ENCODE data around the gene SLC35F1.
"Not testable (repeated sequence)": the region's sequence is repeated elsewhere in the genome, so short reads cannot be mapped to it uniquely, and the experiment has no call there.

The SLC35F1 gene

GRCh38 chr6:117906958-117907600 is at the start of gene SLC35F1:
TSS of gene SLC35F1 (plus strand) at chr6:117907264.
- Histone ChIP-seq H3K9ac (ENCODE audit: low read length in 5 of 5) (no peak within 1 kb of the TSS), H3K9me3 (ENCODE audit: control insufficient read depth in 5 of 5, low read length in 5 of 5) (no peaks in the 10 kb centered on the region), H3K27ac (ENCODE audit: low read depth, low read length) (no peak within 1 kb of the TSS), H3K36me3 (ENCODE audit: control insufficient read depth in 5 of 5, insufficient read depth in 5 of 5, low read length in 5 of 5) (no peaks in the 10 kb centered on the region), H3K4me3 (ENCODE audit: low read depth in 1 of 5, low read length in 5 of 5) (peak within 1 kb of the TSS in 4 of 5 donors; percentile 60 to 68 (median 64)), H3K4me1 (ENCODE audit: control insufficient read depth in 5 of 5, insufficient read depth in 5 of 5, low read length in 5 of 5) (peaks cover 0 to 20% (median 17%) of the 10 kb centered on the region in 5 donors), H3K27me3 (ENCODE audit: control insufficient read depth in 5 of 5, insufficient read depth in 4 of 5, low read length in 5 of 5) (peaks cover 15 to 25% (median 18%) of the 10 kb centered on the region in 5 donors)

GRCh38 chr6:117858601-117859000 is 48.5 kb upstream of the SLC35F1 start:
- not testable (repeated sequence) for H3K9ac ChIP-seq (ENCODE audit: low read length in 5 of 5); H3K4me1 ChIP-seq (ENCODE audit: control insufficient read depth in 5 of 5, insufficient read depth in 5 of 5, low read length in 5 of 5); H3K27me3 ChIP-seq (ENCODE audit: control insufficient read depth in 5 of 5, insufficient read depth in 4 of 5, low read length in 5 of 5); H3K4me3 ChIP-seq (ENCODE audit: low read depth in 1 of 5, low read length in 5 of 5); H3K9me3 ChIP-seq (ENCODE audit: control insufficient read depth in 5 of 5, low read length in 5 of 5); H3K27ac ChIP-seq (ENCODE audit: low read depth, low read length); H3K36me3 ChIP-seq (ENCODE audit: control insufficient read depth in 5 of 5, insufficient read depth in 5 of 5, low read length in 5 of 5)

GRCh38 chr6:117861545-117861944 is 45.5 kb upstream of the SLC35F1 start:
- peaks cover 0 to 4% (median 0%) of the 10 kb centered on the region in 5 donors for H3K9me3 ChIP-seq (ENCODE audit: control insufficient read depth in 5 of 5, low read length in 5 of 5)
- no peak overlapping the region for H3K27ac ChIP-seq (ENCODE audit: low read depth, low read length)
- H3K9ac ChIP-seq (ENCODE audit: low read length in 5 of 5), result no peak overlapping the region
- H3K36me3 ChIP-seq (ENCODE audit: control insufficient read depth in 5 of 5, insufficient read depth in 5 of 5, low read length in 5 of 5), result no peaks in the 10 kb centered on the region
- H3K27me3 ChIP-seq (ENCODE audit: control insufficient read depth in 5 of 5, insufficient read depth in 4 of 5, low read length in 5 of 5), result no peaks in the 10 kb centered on the region
- H3K4me1 ChIP-seq (ENCODE audit: control insufficient read depth in 5 of 5, insufficient read depth in 5 of 5, low read length in 5 of 5), result no peaks in the 10 kb centered on the region
- H3K4me3 ChIP-seq (ENCODE audit: low read depth in 1 of 5, low read length in 5 of 5), result no peak overlapping the region

GRCh38 chr6:117866561-117866960 is 40.5 kb upstream of the SLC35F1 start:
- H3K4me3 ChIP-seq (ENCODE audit: low read depth in 1 of 5, low read length in 5 of 5), result no peak overlapping the region
- no peaks in the 10 kb centered on the region for H3K4me1 ChIP-seq (ENCODE audit: control insufficient read depth in 5 of 5, insufficient read depth in 5 of 5, low read length in 5 of 5)
- no peak overlapping the region for H3K9ac ChIP-seq (ENCODE audit: low read length in 5 of 5)
- no peaks in the 10 kb centered on the region for H3K27me3 ChIP-seq (ENCODE audit: control insufficient read depth in 5 of 5, insufficient read depth in 4 of 5, low read length in 5 of 5)
- peaks cover 0 to 4% (median 0%) of the 10 kb centered on the region in 5 donors for H3K9me3 ChIP-seq (ENCODE audit: control insufficient read depth in 5 of 5, low read length in 5 of 5)
- H3K27ac ChIP-seq (ENCODE audit: low read depth, low read length), result no peak overlapping the region
- H3K36me3 ChIP-seq (ENCODE audit: control insufficient read depth in 5 of 5, insufficient read depth in 5 of 5, low read length in 5 of 5), result no peaks in the 10 kb centered on the region

GRCh38 chr6:117870486-117871242 is 36.4 kb upstream of the SLC35F1 start:
- Histone ChIP-seq H3K9me3 (ENCODE audit: control insufficient read depth in 5 of 5, low read length in 5 of 5) (no peaks in the 10 kb centered on the region), H3K27me3 (ENCODE audit: control insufficient read depth in 5 of 5, insufficient read depth in 4 of 5, low read length in 5 of 5) (no peaks in the 10 kb centered on the region), H3K4me1 (ENCODE audit: control insufficient read depth in 5 of 5, insufficient read depth in 5 of 5, low read length in 5 of 5) (no peaks in the 10 kb centered on the region), H3K27ac (ENCODE audit: low read depth, low read length) (no peak overlapping the region), H3K36me3 (ENCODE audit: control insufficient read depth in 5 of 5, insufficient read depth in 5 of 5, low read length in 5 of 5) (no peaks in the 10 kb centered on the region), H3K9ac (ENCODE audit: low read length in 5 of 5) (no peak overlapping the region), H3K4me3 (ENCODE audit: low read depth in 1 of 5, low read length in 5 of 5) (no peak overlapping the region)

- Histone ChIP-seq H3K27ac (ENCODE audit: low read depth, low read length) (no peak overlapping the region), H3K27me3 (ENCODE audit: control insufficient read depth in 5 of 5, insufficient read depth in 4 of 5, low read length in 5 of 5) (no peaks in the 10 kb centered on the region), H3K4me1 (ENCODE audit: control insufficient read depth in 5 of 5, insufficient read depth in 5 of 5, low read length in 5 of 5) (no peaks in the 10 kb centered on the region), H3K9me3 (ENCODE audit: control insufficient read depth in 5 of 5, low read length in 5 of 5) (no peaks in the 10 kb centered on the region), H3K4me3 (ENCODE audit: low read depth in 1 of 5, low read length in 5 of 5) (no peak overlapping the region), H3K9ac (ENCODE audit: low read length in 5 of 5) (no peak overlapping the region), H3K36me3 (ENCODE audit: control insufficient read depth in 5 of 5, insufficient read depth in 5 of 5, low read length in 5 of 5) (no peaks in the 10 kb centered on the region)
These were observed 26.2 kb upstream of the SLC35F1 start for GRCh38 chr6:117880824-117881223.

- Histone ChIP-seq H3K36me3 (ENCODE audit: control insufficient read depth in 5 of 5, insufficient read depth in 5 of 5, low read length in 5 of 5) (no peaks in the 10 kb centered on the region), H3K27ac (ENCODE audit: low read depth, low read length) (no peak overlapping the region), H3K4me1 (ENCODE audit: control insufficient read depth in 5 of 5, insufficient read depth in 5 of 5, low read length in 5 of 5) (no peaks in the 10 kb centered on the region), H3K27me3 (ENCODE audit: control insufficient read depth in 5 of 5, insufficient read depth in 4 of 5, low read length in 5 of 5) (peaks cover 0 to 4% (median 0%) of the 10 kb centered on the region in 5 donors), H3K9me3 (ENCODE audit: control insufficient read depth in 5 of 5, low read length in 5 of 5) (no peaks in the 10 kb centered on the region), H3K4me3 (ENCODE audit: low read depth in 1 of 5, low read length in 5 of 5) (no peak overlapping the region), H3K9ac (ENCODE audit: low read length in 5 of 5) (no peak overlapping the region)
These were observed 16.9 kb upstream of the SLC35F1 start for GRCh38 chr6:117890172-117890571.

GRCh38 chr6:117906507-117906957 is 532 bp upstream of the SLC35F1 start:
- H3K27me3 ChIP-seq (ENCODE audit: control insufficient read depth in 5 of 5, insufficient read depth in 4 of 5, low read length in 5 of 5), result peaks cover 15 to 25% (median 18%) of the 10 kb centered on the region in 5 donors
- H3K27ac ChIP-seq (ENCODE audit: low read depth, low read length), result no peak overlapping the region
- H3K9me3 ChIP-seq (ENCODE audit: control insufficient read depth in 5 of 5, low read length in 5 of 5), result no peaks in the 10 kb centered on the region
- peak overlapping the region in 4 of 5 donors; percentile 60 to 68 (median 64) for H3K4me3 ChIP-seq (ENCODE audit: low read depth in 1 of 5, low read length in 5 of 5)
- H3K9ac ChIP-seq (ENCODE audit: low read length in 5 of 5), result no peak overlapping the region
- no peaks in the 10 kb centered on the region for H3K36me3 ChIP-seq (ENCODE audit: control insufficient read depth in 5 of 5, insufficient read depth in 5 of 5, low read length in 5 of 5)
- peaks cover 0 to 20% (median 17%) of the 10 kb centered on the region in 5 donors for H3K4me1 ChIP-seq (ENCODE audit: control insufficient read depth in 5 of 5, insufficient read depth in 5 of 5, low read length in 5 of 5)

- no peak overlapping the region for H3K27ac ChIP-seq (ENCODE audit: low read depth, low read length)
- H3K27me3 ChIP-seq (ENCODE audit: control insufficient read depth in 5 of 5, insufficient read depth in 4 of 5, low read length in 5 of 5), result peaks cover 15 to 25% (median 18%) of the 10 kb centered on the region in 5 donors
- peaks cover 0 to 20% (median 17%) of the 10 kb centered on the region in 5 donors for H3K4me1 ChIP-seq (ENCODE audit: control insufficient read depth in 5 of 5, insufficient read depth in 5 of 5, low read length in 5 of 5)
- peak overlapping the region in 4 of 5 donors; percentile 60 to 68 (median 64) for H3K4me3 ChIP-seq (ENCODE audit: low read depth in 1 of 5, low read length in 5 of 5)
- no peak overlapping the region for H3K9ac ChIP-seq (ENCODE audit: low read length in 5 of 5)
- no peaks in the 10 kb centered on the region for H3K36me3 ChIP-seq (ENCODE audit: control insufficient read depth in 5 of 5, insufficient read depth in 5 of 5, low read length in 5 of 5)
- H3K9me3 ChIP-seq (ENCODE audit: control insufficient read depth in 5 of 5, low read length in 5 of 5), result no peaks in the 10 kb centered on the region
These were observed 659 bp downstream of the SLC35F1 start for GRCh38 chr6:117907601-117908245.

Data from subcutaneous abdominal adipose tissue (tissue), 5 donors.